Activated naive CD4-positive, alpha-beta T cell treated with anti-CD3 and anti-CD28 coated beads for 36 hours (primary cell): Measurements from ENCODE around the gene RRBP1. TPM values are rescaled to one million over a fixed set of nuclear protein-coding genes. Genes with fewer than 3 reads are reported as not detected.
A peak's percentile ranks its signal among the peaks of the same experiment; 100 is the strongest.

ENCODE experiments used
- CTCF ChIA-PET: fragments of 350-600 bp; sonication (Branson Sonifier 250); formaldehyde crosslinking; loops from one replicate; lab custom pipeline; 2021; ENCODE audit warnings: antibody characterized with exemption; lab: Charles Lee
- DNase-seq: peaks from one replicate; pipeline ENCODE4 v3.0.0-alpha.2; 2020
- H3K27ac Mint-ChIP-seq: one replicate; pipeline ENCODE4 v1.8.0; 2021; ENCODE audit warnings: mild to moderate bottlenecking, mixed read lengths
- H3K27me3 Mint-ChIP-seq: one replicate; pipeline ENCODE4 v1.8.0; 2021; ENCODE audit warnings: low read depth, mixed read lengths
- H3K36me3 Mint-ChIP-seq: one replicate; pipeline ENCODE4 v1.8.0; 2021; ENCODE audit warnings: low read depth, mixed read lengths
- H3K4me1 Mint-ChIP-seq: one replicate; pipeline ENCODE4 v1.8.0; 2021; ENCODE audit warnings: low read depth, mixed read lengths
- H3K4me3 Mint-ChIP-seq: one replicate; pipeline ENCODE4 v1.8.0; 2021; ENCODE audit warnings: mild to moderate bottlenecking, moderate library complexity, mixed read lengths
- H3K9me3 Mint-ChIP-seq: one replicate; pipeline ENCODE4 v1.8.0; 2021; ENCODE audit warnings: mixed read lengths
- intact Hi-C: fragments of 100-400 bp; cut with micrococcal nuclease; formaldehyde crosslinking; loops from one replicate; pipeline ENCODE4 v1.15.1; 2023
- total RNA-seq, 2 experiments: library from RNA; stranded (reverse); gene quantifications; one replicate each; pipeline ENCODE4 v1.2.3, GENCODE V29; 2021

RRBP1 gene
- total RNA-seq, 2 experiments from 2014 or later: 19.6 to 20.0 TPM

GRCh38 chr20:17593902-17594301 lies 88.1 kb downstream of the RRBP1 start:
- no peak overlapping the region for H3K27ac Mint-ChIP-seq
- intact Hi-C loops: no loop called here
- no peaks in the 10 kb centered on the region for H3K9me3 Mint-ChIP-seq
- H3K4me3 Mint-ChIP-seq: no peak overlapping the region
- CTCF ChIA-PET: interaction anchor here (0.7 to 1.6 kb wide), 4 partner anchors 14 to 89 kb away, joined by 3 to 4 read pairs (median 3); no protein-coding TSS in a partner anchor
- peaks cover 3% of the 10 kb centered on the region for H3K36me3 Mint-ChIP-seq
- H3K4me1 Mint-ChIP-seq: peaks cover 30% of the 10 kb centered on the region
- DNase-seq: no peak
- no peaks in the 10 kb centered on the region for H3K27me3 Mint-ChIP-seq

GRCh38 chr20:17590245-17590644 lies 91.8 kb downstream of the RRBP1 start:
- peaks cover 6% of the 10 kb centered on the region for H3K36me3 Mint-ChIP-seq
- no peak for DNase-seq
- CTCF ChIA-PET: interaction anchor here (1.2 kb wide), 1 partner anchor 11 kb away, joined by 3 read pairs; no protein-coding TSS in a partner anchor
- intact Hi-C loops: no loop called here
- peaks cover 26% of the 10 kb centered on the region for H3K4me1 Mint-ChIP-seq
- no peaks in the 10 kb centered on the region for H3K9me3 Mint-ChIP-seq
- H3K4me3 Mint-ChIP-seq: no peak overlapping the region
- H3K27ac Mint-ChIP-seq: no peak overlapping the region
- H3K27me3 Mint-ChIP-seq: no peaks in the 10 kb centered on the region

GRCh38 chr20:17589161-17589834 lies 92.7 kb downstream of the RRBP1 start:
- CTCF ChIA-PET: interaction anchor here (1.2 kb wide), 1 partner anchor 10 kb away, joined by 3 read pairs; no protein-coding TSS in a partner anchor
- Mint-ChIP-seq H3K9me3 (no peaks in the 10 kb centered on the region), H3K27ac (no peak overlapping the region), H3K4me1 (peaks cover 23% of the 10 kb centered on the region), H3K36me3 (peaks cover 6% of the 10 kb centered on the region), H3K27me3 (no peaks in the 10 kb centered on the region), H3K4me3 (no peak overlapping the region)
- intact Hi-C loops: no loop called here
- no peak for DNase-seq

- intact Hi-C loops: no loop called here
- CTCF ChIA-PET: no interaction called here
- H3K4me1 Mint-ChIP-seq: peaks cover 21% of the 10 kb centered on the region
- H3K9me3 Mint-ChIP-seq: no peaks in the 10 kb centered on the region
- peaks cover 6% of the 10 kb centered on the region for H3K36me3 Mint-ChIP-seq
- H3K27ac Mint-ChIP-seq: no peak overlapping the region
- H3K4me3 Mint-ChIP-seq: no peak overlapping the region
- H3K27me3 Mint-ChIP-seq: no peaks in the 10 kb centered on the region
- no peak for DNase-seq
Observed at GRCh38 chr20:17587824-17588223, 94.2 kb downstream of the RRBP1 start.

GRCh38 chr20:17587148-17587547 lies 94.9 kb downstream of the RRBP1 start:
- intact Hi-C loops: no loop called here
- no peak for DNase-seq
- H3K27me3 Mint-ChIP-seq: no peaks in the 10 kb centered on the region
- peaks cover 24% of the 10 kb centered on the region for H3K4me1 Mint-ChIP-seq
- H3K36me3 Mint-ChIP-seq: peaks cover 7% of the 10 kb centered on the region
- no peak overlapping the region for H3K27ac Mint-ChIP-seq
- CTCF ChIA-PET: interaction anchor here (0.6 kb wide), 1 partner anchor 50 kb away, joined by 3 read pairs; no protein-coding TSS in a partner anchor
- H3K4me3 Mint-ChIP-seq: no peak overlapping the region
- no peaks in the 10 kb centered on the region for H3K9me3 Mint-ChIP-seq

- Mint-ChIP-seq H3K4me1 (peaks cover 26% of the 10 kb centered on the region), H3K27ac (no peak overlapping the region), H3K27me3 (no peaks in the 10 kb centered on the region), H3K9me3 (no peaks in the 10 kb centered on the region), H3K36me3 (peaks cover 5% of the 10 kb centered on the region), H3K4me3 (no peak overlapping the region)
- intact Hi-C loops: no loop called here
- CTCF ChIA-PET: no interaction called here
- DNase-seq: no peak
Observed at GRCh38 chr20:17586250-17586649, 95.8 kb downstream of the RRBP1 start.

GRCh38 chr20:17584689-17585088 lies 97.4 kb downstream of the RRBP1 start:
- no peaks in the 10 kb centered on the region for H3K27me3 Mint-ChIP-seq
- no peak for DNase-seq
- CTCF ChIA-PET: no interaction called here
- H3K4me1 Mint-ChIP-seq: peaks cover 31% of the 10 kb centered on the region
- no peak overlapping the region for H3K27ac Mint-ChIP-seq
- H3K4me3 Mint-ChIP-seq: no peak overlapping the region
- intact Hi-C loops: no loop called here
- H3K36me3 Mint-ChIP-seq: peaks cover 7% of the 10 kb centered on the region
- no peaks in the 10 kb centered on the region for H3K9me3 Mint-ChIP-seq

- CTCF ChIA-PET: interaction anchor here (0.8 kb wide), 1 partner anchor 28 kb away, joined by 3 read pairs; no protein-coding TSS in a partner anchor
- DNase-seq: no peak
- H3K27ac Mint-ChIP-seq: no peak overlapping the region
- intact Hi-C loops: no loop called here
- H3K4me1 Mint-ChIP-seq: peaks cover 33% of the 10 kb centered on the region
- no peak overlapping the region for H3K4me3 Mint-ChIP-seq
- no peaks in the 10 kb centered on the region for H3K27me3 Mint-ChIP-seq
- H3K36me3 Mint-ChIP-seq: peaks cover 5% of the 10 kb centered on the region
- no peaks in the 10 kb centered on the region for H3K9me3 Mint-ChIP-seq
Observed at GRCh38 chr20:17583126-17583525, 98.9 kb downstream of the RRBP1 start.

GRCh38 chr20:17580895-17581294 lies 101.1 kb downstream of the RRBP1 start:
- Mint-ChIP-seq H3K9me3 (no peaks in the 10 kb centered on the region), H3K27ac (no peak overlapping the region), H3K36me3 (peaks cover 3% of the 10 kb centered on the region), H3K27me3 (no peaks in the 10 kb centered on the region), H3K4me3 (no peak overlapping the region), H3K4me1 (peaks cover 23% of the 10 kb centered on the region)
- CTCF ChIA-PET: interaction anchor here (0.9 to 1.9 kb wide), 3 partner anchors 10 to 76 kb away, joined by 3 to 6 read pairs (median 3); no protein-coding TSS in a partner anchor
- DNase-seq: no peak
- intact Hi-C loops: no loop called here

GRCh38 chr20:17579369-17580039 lies 102.5 kb downstream of the RRBP1 start:
- CTCF ChIA-PET: interaction anchor here (1.1 to 1.3 kb wide), 4 partner anchors 8 to 33 kb away, joined by 3 to 4 read pairs (median 4); no protein-coding TSS in a partner anchor
- Mint-ChIP-seq H3K4me3 (no peak overlapping the region), H3K27me3 (no peaks in the 10 kb centered on the region), H3K9me3 (no peaks in the 10 kb centered on the region), H3K27ac (no peak overlapping the region), H3K36me3 (peaks cover 3% of the 10 kb centered on the region), H3K4me1 (peaks cover 20% of the 10 kb centered on the region)
- peak; percentile 12 for DNase-seq
- intact Hi-C loops: no loop called here

- CTCF ChIA-PET: no interaction called here
- no peak for DNase-seq
- Mint-ChIP-seq H3K36me3 (peaks cover 3% of the 10 kb centered on the region), H3K4me3 (no peak overlapping the region), H3K9me3 (no peaks in the 10 kb centered on the region), H3K4me1 (peaks cover 34% of the 10 kb centered on the region), H3K27me3 (no peaks in the 10 kb centered on the region), H3K27ac (no peak overlapping the region)
- intact Hi-C loops: no loop called here
Observed at GRCh38 chr20:17576215-17576614, 105.8 kb downstream of the RRBP1 start.

- H3K9me3 Mint-ChIP-seq: no peaks in the 10 kb centered on the region
- DNase-seq: no peak
- intact Hi-C loops: loop anchor here (5.0 kb wide), 1 partner anchor 89 kb away; no protein-coding TSS in a partner anchor
Observed at GRCh38 chr20:17573463-17573862, 108.6 kb downstream of the RRBP1 start.

More at GRCh38 chr20:17573463-17573862, 108.6 kb downstream of the RRBP1 start:
- Mint-ChIP-seq H3K27ac (no peak overlapping the region), H3K36me3 (peaks cover 1% of the 10 kb centered on the region), H3K4me3 (no peak overlapping the region), H3K27me3 (no peaks in the 10 kb centered on the region), H3K4me1 (peaks cover 27% of the 10 kb centered on the region)
- CTCF ChIA-PET: interaction anchor here (0.6 to 1.2 kb wide), 2 partner anchors 37 to 1424 kb away, joined by 3 read pairs; no protein-coding TSS in a partner anchor
